NCI-H1417 (cell line): ENCODE data around the gene ALG3.
A peak's percentile ranks its signal among the peaks of the same experiment; 100 is the strongest.

Experiments used
- DNase-seq, 3 experiments: peaks; one replicate each; lab custom pipeline; 2025; lab: John Stamatoyannopoulos, UW

ALG3 gene

DNA sequence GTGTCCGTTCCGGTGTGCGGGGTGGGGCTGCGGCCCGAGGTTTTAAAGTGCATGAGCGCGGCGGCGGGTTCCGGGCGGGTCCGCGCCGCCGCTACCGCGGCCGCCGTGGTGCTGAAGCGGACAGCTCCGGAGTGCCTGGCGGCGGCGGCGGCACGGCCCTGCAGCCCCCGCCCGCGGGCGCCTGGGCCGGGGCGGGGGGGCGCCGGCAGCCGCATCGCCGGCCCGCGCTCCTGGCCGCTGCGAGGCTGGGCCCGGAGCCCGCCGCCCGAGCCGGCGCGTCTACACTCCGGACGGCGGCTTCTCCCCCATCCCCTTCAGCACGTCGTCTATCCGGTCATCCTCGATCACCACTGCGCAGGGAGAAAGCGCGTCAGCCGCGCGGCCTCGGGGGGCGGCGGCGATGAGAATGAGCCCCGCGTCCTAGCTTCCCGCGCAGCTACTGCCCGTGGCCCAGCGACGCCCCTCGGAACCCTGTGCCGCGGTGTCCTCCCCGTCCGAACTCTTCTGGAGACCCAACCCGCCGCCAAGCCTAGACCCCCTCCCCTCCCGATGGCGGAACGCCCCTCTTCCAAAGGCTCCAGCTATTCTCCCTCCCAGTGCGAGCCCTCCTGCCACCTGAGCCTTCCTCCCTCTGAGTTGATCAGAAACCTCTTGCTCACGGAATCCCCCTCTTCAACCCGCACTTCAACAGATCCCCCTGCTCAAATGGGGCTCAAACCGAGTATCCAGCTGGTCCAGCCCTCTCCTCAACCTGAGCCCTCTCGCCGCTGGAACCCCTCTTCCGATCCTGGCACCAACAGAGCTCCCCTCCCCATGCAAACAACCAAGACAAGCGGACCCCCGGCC is 11.3 kb upstream of the ALG3 start:
- peak in 2 of 3 experiments; percentile 77 for DNase-seq

DNA sequence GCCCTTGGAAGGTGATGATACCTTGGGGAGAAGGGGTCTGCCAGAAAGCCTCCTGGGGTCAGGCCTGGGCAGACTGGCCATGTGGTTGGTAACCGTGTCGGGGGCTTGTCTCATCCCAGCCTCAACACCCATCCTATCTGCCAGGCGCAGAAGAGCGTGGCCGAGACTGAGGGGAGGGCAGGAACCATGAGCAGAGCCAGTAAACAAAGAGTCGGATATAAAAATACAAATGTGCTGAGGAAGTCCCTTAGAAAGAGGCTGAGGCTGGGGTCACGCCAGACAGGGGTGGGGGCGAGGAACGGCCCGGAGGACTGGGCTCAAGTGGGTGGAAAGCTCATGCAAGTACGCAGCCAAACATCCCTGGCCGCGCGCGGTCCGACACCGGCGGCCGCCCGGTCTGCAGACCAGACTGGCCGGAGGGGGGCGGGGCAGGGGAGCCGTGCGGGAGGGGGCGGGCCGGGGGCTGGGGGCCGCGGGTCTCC is 10.7 kb upstream of the ALG3 start:
- peak in 1 of 3 experiments; percentile 47 for DNase-seq

DNA sequence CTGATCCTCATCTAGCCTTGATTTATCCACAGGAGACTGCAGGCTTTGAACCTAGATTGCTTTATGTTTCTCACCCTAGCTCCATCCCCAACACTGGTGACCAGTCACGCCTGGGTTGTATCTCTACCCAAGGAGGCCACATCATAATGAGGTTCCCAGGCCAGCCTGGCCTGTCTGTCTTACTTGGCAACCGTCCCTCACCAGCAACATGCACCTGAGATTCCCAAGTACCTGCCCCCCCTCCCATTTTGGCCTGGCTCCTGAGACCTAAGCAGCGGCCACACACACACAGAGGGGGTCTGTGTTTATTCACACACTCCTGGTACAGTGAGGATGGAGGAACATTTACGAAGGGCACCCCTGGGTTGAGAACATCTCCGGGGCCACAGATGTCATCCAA is 10.2 kb upstream of the ALG3 start:
- DNase-seq: no peak

DNA sequence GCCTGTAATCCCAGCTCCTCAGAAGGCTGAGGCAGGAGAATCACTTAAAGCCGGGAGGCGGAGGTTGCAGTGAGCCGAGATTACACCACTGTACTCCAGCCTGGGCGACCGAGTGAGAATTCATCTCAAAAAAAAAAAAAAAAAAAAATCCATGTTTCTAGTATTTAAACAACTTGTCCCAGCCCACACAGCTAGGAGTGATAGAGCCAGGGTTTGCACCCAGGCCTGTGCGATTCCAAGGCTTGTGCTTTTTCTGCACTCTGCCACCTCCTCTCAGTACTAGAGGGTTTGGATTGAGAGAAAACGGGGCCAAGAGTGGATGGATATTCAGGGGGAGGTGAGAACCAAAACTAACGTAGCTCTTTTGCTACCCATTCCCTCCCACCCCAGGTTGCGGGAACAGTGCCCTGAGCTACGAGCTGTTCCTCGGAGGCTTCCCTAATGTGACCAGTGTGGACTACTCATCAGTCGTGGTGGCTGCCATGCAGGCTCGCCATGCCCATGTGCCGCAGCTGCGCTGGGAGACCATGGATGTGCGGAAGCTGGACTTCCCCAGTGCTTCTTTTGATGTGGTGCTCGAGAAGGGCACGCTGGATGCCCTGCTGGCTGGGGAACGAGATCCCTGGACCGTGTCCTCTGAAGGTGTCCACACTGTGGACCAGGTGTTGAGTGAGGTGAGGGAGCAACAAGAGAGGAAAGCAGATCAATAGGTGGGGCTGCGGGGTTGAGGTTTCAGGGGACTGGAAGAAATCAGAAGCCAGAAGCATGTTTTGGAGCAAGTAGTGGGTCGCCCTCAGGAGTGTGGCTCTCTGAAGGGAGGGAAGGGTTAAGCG is 8.5 kb upstream of the ALG3 start:
- no peak for DNase-seq

DNA sequence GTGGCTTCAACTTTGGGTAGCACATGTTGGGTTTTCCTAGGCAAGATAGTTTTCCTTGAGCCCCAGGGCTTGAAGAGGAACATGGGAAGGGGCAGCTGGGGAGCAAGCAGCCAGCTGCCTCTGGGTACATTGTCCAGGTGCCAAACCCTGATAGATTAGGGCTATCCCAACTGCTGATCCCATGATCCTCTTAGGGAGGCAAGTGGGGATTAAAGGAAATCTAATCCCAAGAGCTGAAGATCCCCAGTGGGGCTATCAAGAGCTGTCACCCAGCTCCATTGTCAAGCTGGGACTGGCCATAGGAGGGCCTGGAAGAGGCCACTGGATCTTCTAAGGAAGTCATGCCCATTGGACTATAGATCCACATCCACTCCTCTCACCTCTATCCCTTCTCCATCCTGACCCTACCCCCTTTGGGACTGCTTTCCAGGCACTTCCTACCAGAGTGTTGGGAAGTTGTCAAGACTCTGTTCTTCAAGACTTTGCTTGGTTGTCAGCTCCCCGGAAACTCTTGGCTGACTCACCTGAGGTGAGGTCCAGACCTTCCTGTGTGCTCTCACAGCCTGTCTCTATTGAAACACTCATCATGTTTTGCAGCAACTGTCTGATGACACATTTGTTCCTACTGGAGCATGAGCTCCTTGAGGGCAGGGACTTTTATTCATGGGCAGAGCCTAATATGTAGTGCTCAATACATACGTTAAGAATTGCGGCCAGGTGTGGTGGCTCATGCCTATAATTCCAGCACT is 6.7 kb upstream of the ALG3 start:
- DNase-seq: no peak

DNA sequence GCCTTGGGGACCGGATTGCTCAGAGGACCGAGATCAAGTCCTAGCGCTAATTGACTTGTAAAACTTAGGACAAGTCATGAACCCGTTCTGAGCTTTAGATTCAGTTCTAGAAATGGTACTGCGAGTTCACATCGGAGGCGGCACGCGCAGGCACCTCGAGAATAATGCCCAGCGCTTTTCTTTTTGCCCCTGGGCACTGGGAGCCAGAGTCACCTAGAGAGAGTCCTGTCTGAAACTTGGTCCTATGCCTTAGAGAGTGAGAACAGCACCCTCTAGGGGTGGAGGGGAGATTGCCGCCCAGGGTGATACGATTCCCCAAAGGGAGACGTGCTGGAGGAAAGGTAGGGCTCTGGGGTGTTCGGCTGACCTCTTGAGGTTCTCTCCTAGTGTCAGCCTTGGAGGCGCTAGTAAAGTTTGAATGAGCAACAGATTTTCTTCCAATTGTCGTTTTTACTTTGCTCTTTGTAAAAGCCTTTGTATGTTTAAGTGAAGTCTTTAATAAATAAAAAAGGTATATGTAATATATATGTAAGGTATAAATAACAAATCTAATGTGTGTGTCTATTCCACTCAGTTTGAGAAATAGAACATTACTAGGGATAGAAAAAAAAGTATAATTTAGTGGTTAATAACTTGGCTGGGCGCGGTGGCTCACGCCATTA is 1.5 kb upstream of the ALG3 start:
- peak; percentile 93 to 98 (median 94) for DNase-seq

DNA sequence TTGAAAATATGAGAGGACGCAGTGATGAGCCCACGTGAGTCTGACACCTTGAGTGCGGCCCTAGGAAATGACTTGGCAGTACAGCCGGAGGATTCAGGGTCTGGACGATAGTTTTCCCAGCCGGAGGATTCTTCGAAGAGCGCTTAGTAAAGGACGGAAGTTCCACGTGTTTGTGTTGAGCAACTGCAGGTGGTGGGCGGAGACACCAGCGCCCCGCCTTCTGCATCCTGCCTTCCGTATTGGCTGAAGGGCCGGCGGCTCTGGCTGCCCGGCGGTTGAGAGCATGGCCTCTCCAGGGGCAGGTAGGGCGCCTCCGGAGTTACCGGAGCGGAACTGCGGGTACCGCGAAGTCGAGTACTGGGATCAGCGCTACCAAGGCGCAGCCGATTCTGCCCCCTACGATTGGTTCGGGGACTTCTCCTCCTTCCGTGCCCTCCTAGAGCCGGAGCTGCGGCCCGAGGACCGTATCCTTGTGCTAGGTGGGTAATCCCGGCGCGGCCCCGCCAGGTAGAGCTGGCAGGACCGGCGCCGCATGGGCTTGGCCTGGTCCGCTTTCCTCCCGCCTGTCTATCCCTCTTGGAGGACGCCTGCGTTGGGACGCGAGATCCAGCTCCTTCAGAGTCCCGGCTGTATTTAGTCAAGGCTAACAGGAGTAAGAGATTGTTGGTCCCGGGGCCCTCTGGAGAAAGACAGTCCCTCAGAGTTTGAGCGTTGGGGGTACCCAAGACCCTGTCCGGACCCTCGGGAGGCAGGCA is 827 bp upstream of the ALG3 start, which contains the start of gene EEF1AKMT4:
Gene EEF1AKMT4, plus strand, starts transcription at position 261 of the 755 bp plus-strand sequence. Its CDS starts 23 bp downstream, at position 284.
- DNase-seq: peak; percentile 95 to 99 (median 99)

DNA sequence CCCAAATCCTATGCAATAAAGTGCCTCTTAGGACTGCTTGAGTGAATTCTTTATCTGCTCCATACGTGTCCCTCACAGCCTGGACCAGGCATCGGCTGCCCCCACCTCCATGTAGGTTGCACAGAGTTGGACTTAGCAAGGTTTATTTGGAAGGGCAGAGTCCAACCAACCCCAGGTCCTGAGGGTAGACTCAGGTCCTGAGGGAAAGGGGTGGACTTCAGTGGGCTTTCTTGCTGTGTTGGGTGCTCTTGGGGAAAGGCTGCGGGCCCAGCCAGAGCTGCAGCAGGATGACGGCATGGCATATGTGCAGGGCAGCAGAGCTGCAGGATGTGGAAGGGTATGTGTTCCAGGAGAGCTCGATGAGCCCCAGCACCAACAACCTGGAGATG is 6.5 kb downstream of the ALG3 start:
- DNase-seq: no peak

DNA sequence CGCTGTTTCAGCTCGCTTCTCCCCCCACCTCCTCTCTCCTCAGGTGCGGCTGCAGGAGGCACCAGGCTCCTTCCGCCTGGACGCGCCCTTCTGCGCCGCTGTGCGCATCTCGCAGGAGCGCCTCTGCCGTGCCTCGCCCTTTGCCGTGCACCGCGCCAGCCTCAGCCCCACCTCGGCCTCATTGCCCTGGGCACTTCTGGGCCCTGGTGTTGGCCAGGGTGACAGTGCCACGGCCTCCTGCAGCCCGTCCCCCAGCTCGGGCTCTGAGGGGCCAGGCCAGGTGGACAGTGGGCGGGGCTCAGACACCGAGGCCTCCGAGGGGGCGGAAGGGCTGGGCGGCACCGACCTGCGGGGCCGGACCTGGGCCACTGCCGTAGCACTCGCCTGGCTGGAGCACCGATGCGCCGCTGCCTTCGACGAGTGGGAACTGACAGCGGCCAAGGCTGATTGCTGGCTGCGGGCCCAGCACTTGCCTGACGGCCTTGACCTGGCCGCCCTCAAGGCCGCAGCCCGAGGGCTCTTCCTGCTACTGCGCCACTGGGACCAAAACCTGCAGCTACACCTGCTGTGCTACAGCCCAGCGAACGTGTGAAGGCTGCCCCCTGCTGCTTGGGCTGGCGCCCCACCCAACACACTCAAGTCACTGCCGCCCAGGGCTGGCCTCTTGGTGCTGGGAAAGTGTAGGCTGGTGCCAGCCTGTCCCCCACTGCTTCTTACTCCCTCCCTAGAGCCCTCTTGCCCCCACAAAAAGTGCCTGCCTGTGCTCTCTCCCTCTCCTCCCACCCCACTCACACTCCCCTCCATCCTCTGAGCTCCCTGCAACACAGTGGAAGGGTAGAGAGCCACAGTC is 7.1 kb downstream of the ALG3 start:
- peak; percentile 55 to 73 (median 55) for DNase-seq

DNA sequence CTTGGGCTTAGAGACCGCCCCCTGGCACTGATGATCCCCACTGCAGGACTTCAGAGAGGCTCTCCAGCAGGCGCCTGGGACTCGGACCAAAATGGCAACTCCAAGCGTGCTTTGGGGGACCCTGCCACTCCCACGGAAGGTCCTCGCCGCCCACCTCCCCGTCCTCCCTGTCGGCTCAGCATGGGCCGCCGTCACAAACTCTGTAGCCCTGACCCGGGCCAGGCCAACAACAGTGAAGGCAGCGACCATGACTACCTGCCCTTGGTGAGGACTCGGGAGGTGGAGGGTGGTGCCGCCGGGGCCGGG is 7.7 kb downstream of the ALG3 start:
- no peak for DNase-seq

DNA sequence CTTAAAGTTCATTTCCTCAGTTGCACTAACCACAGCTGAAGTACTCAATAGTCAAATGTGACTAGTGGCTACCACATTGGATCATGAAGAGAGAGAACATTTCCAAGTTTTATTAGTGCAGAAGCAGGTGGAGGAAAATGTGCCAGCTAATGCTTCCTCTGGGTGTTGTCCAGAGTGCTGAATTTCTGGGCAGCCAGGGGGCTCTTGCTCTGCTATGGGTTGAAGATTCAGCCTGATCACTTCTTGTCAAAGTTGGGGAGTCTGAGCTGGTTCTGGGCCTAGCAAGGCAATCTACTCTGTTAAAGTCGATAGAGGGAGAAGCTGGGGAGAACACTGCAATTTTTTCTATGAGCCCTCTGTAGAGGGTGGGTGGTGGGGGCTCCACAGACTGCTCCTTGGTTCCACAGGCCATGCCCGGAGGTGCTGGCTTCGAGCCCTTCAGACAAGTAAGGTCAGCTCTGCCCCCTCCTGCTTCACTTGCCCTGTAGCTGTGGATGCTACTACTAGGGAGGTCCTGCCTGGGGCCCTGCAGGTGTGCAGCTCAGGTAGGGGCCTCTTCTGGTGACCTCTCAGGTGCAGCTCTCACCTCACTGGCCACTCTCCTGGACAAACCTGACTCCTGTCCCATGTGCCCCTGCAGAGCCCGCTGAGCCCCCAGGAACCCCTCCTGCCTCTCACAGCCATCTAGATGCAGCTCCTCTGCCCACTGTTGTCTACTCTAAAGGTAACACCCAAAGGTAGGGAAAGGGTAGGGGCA is 8.2 kb downstream of the ALG3 start:
- DNase-seq: no peak

DNA sequence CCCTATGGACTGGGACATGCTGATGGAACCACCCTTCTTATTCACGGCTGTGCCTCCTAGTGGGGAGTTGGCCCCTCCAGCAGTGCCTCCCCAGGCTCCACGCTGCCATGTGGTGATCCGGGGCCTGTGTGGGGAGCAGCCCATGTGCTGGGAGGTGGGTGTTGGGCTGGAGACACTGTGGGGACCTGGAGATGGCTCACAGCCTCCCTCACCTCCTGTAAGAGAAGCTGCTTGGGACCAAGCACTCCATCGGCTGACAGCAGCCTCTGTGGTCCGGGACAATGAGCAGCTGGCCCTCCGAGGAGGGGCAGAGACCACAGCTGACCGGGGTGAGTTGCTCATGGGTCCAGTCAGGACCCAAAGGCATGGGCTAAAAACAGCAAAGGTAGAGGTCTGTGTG is 9.1 kb downstream of the ALG3 start:
- no peak for DNase-seq

DNA sequence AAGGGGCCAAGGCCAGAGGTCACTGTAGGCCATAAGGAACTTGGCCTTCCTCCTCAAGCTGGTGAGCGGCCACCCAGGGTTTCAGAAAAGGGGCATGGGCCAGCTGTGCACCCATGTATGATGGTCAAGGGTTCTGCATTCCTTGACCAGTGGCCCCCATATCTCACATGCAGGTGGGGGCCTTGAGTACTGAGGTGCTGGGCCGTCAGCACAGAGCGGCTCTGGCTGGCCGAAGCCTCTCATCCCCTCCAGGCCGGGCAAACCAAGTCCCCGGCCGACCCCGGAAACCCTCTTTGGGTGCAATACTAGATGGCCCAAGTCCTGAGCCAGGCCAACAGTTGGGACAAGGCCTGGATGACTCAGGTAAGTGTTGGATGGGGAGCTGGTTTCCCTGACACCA is 9.5 kb downstream of the ALG3 start:
- no peak for DNase-seq

DNA sequence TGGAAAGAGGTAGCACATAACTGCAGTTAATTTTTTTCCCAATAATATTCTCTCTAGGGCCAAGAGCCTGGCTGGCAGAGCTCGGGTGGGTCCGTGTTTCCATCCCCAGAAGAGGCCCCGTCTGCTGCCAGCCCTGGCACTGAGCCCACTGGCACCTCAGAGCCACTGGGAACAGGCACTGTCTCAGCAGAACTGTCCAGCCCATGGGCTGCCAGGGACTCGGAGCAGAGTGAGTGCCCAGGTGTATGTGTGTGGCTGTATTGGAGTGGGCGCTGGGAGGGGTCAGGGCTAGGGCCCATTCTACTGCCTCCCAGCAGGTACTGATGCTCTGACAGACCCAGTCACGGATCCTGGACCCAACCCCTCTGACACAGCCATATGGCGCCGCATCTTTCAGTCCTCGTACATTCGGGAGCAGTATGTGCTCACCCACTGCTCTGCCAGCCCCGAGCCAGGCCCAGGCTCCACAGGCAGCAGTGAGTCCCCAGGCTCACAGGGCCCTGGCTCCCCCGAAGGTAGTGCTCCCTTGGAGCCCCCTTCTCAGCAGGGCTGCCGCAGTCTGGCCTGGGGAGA is 10.4 kb downstream of the ALG3 start:
- DNase-seq: no peak

DNA sequence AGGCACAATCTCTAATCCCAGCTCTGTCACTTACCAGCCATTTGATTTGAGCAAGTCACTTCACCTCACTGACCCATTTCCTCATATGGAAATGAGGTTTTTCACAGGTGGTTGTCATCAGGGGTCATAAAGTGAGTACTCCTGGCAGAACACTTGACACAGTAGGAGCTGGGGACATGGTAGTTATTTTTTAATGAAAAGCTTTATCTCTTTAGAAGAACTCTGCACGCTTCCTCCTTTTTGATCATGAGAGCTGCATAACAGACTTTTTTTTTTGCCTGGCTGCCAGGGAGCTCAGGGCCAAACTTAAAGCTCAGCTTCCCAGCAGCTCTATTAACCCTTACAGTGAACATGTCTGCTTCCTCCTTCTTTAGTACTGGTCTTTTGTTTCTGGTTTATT is 11.0 kb downstream of the ALG3 start:
- DNase-seq: peak in 1 of 3 experiments; percentile 41

DNA sequence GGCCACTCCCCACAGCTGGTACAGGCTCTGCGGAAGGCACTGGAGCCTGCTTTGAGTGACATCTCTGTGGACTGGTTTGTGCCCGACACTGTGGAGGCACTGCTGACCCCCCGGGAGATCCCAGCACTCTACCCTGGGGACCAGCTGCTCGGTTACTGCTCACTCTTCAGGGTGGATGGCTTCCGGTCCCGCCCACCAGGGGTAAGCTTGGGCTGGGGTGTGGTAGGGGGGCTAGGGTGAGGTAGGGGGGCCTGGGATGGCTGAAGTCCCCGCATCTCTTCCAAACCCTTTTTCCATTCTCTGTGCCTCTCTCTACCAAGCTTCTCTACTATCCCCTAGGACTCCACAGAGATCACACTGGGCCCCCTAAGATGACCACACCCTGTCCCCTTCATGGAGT is 11.6 kb downstream of the ALG3 start:
- DNase-seq: no peak

DNA sequence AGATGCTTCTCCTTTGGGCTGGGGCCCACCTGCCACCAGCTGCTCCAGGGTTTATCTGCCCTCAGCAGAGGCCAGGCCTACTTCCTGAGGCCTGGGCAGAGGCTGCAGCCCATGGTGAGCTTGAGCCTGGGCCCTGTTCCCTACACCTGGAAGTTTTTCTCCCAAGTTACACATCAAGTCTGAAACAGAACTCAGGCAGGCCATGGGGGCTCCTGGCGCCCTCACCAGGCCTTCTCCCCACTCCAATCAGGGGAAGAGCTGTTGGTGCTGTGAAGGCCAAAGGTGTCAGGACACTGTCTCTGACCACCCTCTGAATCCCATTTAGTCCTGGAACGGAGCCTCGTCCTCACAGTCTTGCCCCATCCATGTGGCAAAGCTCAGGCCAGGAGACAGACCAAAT is 12.1 kb downstream of the ALG3 start:
- no peak for DNase-seq

DNA sequence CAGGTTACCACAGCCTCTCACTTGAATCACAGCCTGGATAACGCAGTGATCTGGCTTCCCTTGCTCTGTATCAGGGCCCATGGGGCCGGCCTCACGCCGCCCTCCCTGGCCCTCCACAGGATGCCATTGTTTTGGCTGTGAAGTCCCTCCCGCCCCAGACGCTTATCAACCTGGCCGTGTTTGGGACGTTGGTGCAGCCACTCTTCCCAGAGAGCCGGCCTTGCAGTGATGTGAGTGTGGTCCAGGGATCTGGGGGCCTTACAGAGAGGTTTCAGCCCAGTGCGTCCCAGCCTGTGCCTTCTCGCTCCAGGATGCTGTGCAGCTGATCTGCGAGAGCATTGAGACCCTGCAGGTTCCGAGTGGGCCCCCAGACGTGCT is 12.7 kb downstream of the ALG3 start:
- no peak for DNase-seq
